ENCODE data around the gene GPC5. TPM values are rescaled to one million over a fixed set of nuclear protein-coding genes. Genes with fewer than 3 reads are reported as not detected.

Gene GPC5
- total RNA-seq, 1 experiment from 2014 or later: not detected

DNA sequence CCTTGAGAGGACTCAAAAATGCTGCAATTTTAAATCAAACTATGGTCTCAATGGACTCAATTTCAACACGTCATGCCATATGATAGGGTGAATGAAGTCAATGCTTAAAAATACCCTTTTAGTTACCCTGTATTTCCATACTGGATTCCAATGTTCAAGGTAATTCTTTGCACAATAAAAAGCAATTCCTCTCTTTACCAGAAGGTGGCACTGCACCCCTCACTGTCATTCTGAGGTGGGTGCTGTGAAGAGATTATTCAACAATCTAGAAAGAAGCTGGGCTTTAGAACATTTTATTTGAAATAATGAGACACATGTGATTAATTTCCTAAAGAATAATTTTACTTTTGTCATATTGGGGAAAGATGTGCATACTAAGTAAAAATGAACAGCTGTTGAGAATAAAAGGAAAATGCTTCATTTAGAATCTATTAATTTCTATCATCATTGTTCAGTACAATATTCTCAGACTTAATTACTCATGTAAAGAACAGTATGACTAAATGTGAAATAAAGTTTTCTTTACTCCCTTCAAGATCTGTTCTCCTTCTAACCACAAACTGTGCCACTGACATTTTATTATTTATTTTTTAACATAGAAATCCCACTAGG is 789.1 kb downstream of the GPC5 start:
- BruUV-seq (replicated peaks): no TSS peak
- CTCF ChIA-PET: no interaction called here
- no peaks in the 10 kb centered on the region for H3K27me3 Mint-ChIP-seq (ENCODE audit: unreplicated experiment)
- no peak overlapping the region for H3K4me3 Mint-ChIP-seq (ENCODE audit: low read depth, unreplicated experiment)
- no peaks in the 10 kb centered on the region for H3K9me3 Mint-ChIP-seq (ENCODE audit: low read depth, unreplicated experiment)
- H3K36me3 Mint-ChIP-seq (ENCODE audit: insufficient read depth, unreplicated experiment): no peaks in the 10 kb centered on the region
- H3K4me1 Mint-ChIP-seq (ENCODE audit: low read depth, unreplicated experiment): no peaks in the 10 kb centered on the region
- no peak overlapping the region for H3K27ac Mint-ChIP-seq (ENCODE audit: unreplicated experiment)
- TF ChIP-seq, protein P1, sequence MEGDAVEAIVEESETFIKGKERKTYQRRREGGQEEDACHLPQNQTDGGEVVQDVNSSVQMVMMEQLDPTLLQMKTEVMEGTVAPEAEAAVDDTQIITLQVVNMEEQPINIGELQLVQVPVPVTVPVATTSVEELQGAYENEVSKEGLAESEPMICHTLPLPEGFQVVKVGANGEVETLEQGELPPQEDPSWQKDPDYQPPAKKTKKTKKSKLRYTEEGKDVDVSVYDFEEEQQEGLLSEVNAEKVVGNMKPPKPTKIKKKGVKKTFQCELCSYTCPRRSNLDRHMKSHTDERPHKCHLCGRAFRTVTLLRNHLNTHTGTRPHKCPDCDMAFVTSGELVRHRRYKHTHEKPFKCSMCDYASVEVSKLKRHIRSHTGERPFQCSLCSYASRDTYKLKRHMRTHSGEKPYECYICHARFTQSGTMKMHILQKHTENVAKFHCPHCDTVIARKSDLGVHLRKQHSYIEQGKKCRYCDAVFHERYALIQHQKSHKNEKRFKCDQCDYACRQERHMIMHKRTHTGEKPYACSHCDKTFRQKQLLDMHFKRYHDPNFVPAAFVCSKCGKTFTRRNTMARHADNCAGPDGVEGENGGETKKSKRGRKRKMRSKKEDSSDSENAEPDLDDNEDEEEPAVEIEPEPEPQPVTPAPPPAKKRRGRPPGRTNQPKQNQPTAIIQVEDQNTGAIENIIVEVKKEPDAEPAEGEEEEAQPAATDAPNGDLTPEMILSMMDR (IDR thresholded peaks at IDR 0.05; ENCODE audit: unreplicated experiment): no peak
- no peak for DNase-seq
- intact Hi-C loops (cut with micrococcal nuclease; ENCODE audit: unreplicated experiment): no loop called here

DNA sequence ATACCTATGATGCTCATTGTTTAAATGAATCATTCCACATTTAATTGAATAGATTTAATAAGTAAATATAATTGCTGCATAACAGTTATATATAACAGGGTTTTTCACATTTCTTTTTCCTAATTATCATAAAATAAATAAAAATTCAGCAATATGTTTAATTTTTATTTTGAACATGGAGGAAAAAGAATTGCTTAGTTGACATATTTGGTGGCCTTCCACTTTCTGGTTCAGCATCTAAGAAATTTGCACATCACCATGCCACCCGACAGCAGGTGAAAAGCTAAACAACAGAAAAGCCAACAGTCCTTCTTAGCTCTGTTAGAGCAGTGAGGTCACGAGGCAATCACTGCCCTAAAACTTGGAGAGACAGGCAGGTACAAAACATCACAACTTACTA is 790.2 kb downstream of the GPC5 start:
- Mint-ChIP-seq H3K9me3 (ENCODE audit: low read depth, unreplicated experiment) (no peaks in the 10 kb centered on the region), H3K27ac (ENCODE audit: unreplicated experiment) (no peak overlapping the region), H3K4me3 (ENCODE audit: low read depth, unreplicated experiment) (no peak overlapping the region), H3K36me3 (ENCODE audit: insufficient read depth, unreplicated experiment) (no peaks in the 10 kb centered on the region), H3K27me3 (ENCODE audit: unreplicated experiment) (no peaks in the 10 kb centered on the region), H3K4me1 (ENCODE audit: low read depth, unreplicated experiment) (no peaks in the 10 kb centered on the region)
- DNase-seq: no peak
- no TSS peak for BruUV-seq (replicated peaks)
- intact Hi-C loops (cut with micrococcal nuclease; ENCODE audit: unreplicated experiment): no loop called here
- CTCF ChIA-PET: no interaction called here
- TF ChIP-seq, protein P1 (IDR thresholded peaks at IDR 0.05; ENCODE audit: unreplicated experiment): no peak

DNA sequence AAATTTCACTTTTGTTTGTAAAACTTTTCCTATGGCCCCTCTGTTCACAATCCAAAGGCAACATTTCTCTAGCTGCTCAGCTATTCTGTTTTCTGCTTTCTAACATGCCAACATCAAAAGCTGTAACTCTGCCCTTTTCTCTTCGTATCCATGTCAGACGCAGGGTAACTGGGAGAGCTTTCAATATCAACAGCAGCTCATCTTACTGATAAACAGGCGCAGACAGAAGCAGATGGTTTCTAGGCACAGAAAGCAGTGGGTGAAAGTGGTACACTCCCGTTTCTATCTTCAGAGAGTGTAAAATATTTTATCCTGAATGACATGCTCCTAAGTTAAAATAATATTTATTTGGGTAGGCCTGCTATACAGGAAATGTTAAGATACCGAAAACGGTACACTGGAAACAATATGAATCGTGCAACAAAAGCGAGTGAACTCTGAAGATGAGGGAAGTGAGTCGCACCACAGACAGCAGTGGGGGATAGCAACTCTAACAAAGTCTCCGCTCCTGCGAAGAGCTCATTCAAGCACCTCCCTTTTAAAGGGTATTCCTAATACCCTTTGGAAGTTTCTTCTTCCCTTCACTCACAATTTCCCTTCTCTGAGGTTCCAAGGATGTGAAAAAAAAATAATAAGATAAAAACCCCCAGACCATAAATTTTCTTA is 798.3 kb downstream of the GPC5 start:
- Mint-ChIP-seq H3K9me3 (ENCODE audit: low read depth, unreplicated experiment) (no peaks in the 10 kb centered on the region), H3K27ac (ENCODE audit: unreplicated experiment) (no peak overlapping the region), H3K4me3 (ENCODE audit: low read depth, unreplicated experiment) (no peak overlapping the region), H3K27me3 (ENCODE audit: unreplicated experiment) (no peaks in the 10 kb centered on the region), H3K36me3 (ENCODE audit: insufficient read depth, unreplicated experiment) (no peaks in the 10 kb centered on the region), H3K4me1 (ENCODE audit: low read depth, unreplicated experiment) (no peaks in the 10 kb centered on the region)
- intact Hi-C loops (cut with micrococcal nuclease; ENCODE audit: unreplicated experiment): no loop called here
- CTCF ChIA-PET: no interaction called here
- BruUV-seq (replicated peaks): no TSS peak
- no peak for DNase-seq
- TF ChIP-seq, protein P1 (IDR thresholded peaks at IDR 0.05; ENCODE audit: unreplicated experiment): no peak

DNA sequence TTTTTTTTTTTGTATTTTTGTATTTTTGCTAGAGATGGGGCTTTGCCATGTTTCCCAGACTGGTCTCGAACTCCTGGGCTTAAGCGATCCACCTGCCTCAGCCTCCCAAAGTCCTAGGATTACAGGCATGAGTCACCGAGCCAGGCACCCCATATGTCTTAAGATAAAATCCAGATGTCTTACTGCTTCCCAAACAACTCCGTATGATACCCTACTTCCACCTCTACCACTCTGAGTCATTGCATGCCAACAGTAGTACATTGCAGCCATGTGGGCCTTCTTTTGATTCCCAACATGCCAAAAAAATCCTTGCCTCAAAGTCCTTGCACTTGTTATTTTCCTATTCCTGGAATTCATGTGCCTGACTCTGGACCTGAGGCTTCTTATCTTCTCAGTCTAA is 799.2 kb downstream of the GPC5 start:
- intact Hi-C loops (cut with micrococcal nuclease; ENCODE audit: unreplicated experiment): no loop called here
- CTCF ChIA-PET: no interaction called here
- no peaks in the 10 kb centered on the region for H3K36me3 Mint-ChIP-seq (ENCODE audit: insufficient read depth, unreplicated experiment)
- H3K4me3 Mint-ChIP-seq (ENCODE audit: low read depth, unreplicated experiment): no peak overlapping the region
- no peaks in the 10 kb centered on the region for H3K27me3 Mint-ChIP-seq (ENCODE audit: unreplicated experiment)
- no peak for DNase-seq
- TF ChIP-seq, protein P1 (IDR thresholded peaks at IDR 0.05; ENCODE audit: unreplicated experiment): no peak
- no peaks in the 10 kb centered on the region for H3K4me1 Mint-ChIP-seq (ENCODE audit: low read depth, unreplicated experiment)
- H3K27ac Mint-ChIP-seq (ENCODE audit: unreplicated experiment): no peak overlapping the region
- no peaks in the 10 kb centered on the region for H3K9me3 Mint-ChIP-seq (ENCODE audit: low read depth, unreplicated experiment)
- no TSS peak for BruUV-seq (replicated peaks)
